ENCODE results near the gene RCOR3.
"Not testable (repeated sequence)": the region's sequence is repeated elsewhere in the genome, so short reads cannot be mapped to it uniquely, and the experiment has no call there.

The RCOR3 gene

GRCh38 chr1:211237579-211237978 lies 21.6 kb upstream of the RCOR3 start:
- H3K4me3 ChIP-seq: no peak overlapping the region
- no peaks in the 10 kb centered on the region for H3K9me3 ChIP-seq
- intact Hi-C loops (cut with DNase I; ENCODE audit: low total_unique reads): no loop called here
- no peaks in the 10 kb centered on the region for H3K27me3 ChIP-seq
- no peaks in the 10 kb centered on the region for H3K4me1 ChIP-seq
- no peak for DNase-seq
- H3K27ac ChIP-seq: no peak overlapping the region
- no peak for TF ChIP-seq CTCF (IDR thresholded peaks at IDR 0.05)
- no peaks in the 10 kb centered on the region for H3K36me3 ChIP-seq

GRCh38 chr1:211240567-211240966 lies 18.6 kb upstream of the RCOR3 start:
- H3K4me3 ChIP-seq; H3K27me3 ChIP-seq; H3K27ac ChIP-seq; DNase-seq; H3K36me3 ChIP-seq; H3K4me1 ChIP-seq; H3K9me3 ChIP-seq; intact Hi-C loops (cut with DNase I; ENCODE audit: low total_unique reads): not testable (repeated sequence)

- H3K4me1 ChIP-seq: no peaks in the 10 kb centered on the region
- intact Hi-C loops (cut with DNase I; ENCODE audit: low total_unique reads): no loop called here
- no peaks in the 10 kb centered on the region for H3K9me3 ChIP-seq
- DNase-seq: no peak
- no peaks in the 10 kb centered on the region for H3K36me3 ChIP-seq
- TF ChIP-seq CTCF (IDR thresholded peaks at IDR 0.05): no peak
- H3K27me3 ChIP-seq: no peaks in the 10 kb centered on the region
- H3K27ac ChIP-seq: no peak overlapping the region
- H3K4me3 ChIP-seq: no peak overlapping the region
Observed at GRCh38 chr1:211241071-211241470, 18.1 kb upstream of the RCOR3 start.

- H3K4me3 ChIP-seq; H3K27me3 ChIP-seq; DNase-seq; H3K27ac ChIP-seq; intact Hi-C loops (cut with DNase I; ENCODE audit: low total_unique reads); H3K9me3 ChIP-seq; H3K4me1 ChIP-seq; H3K36me3 ChIP-seq: not testable (repeated sequence)
Observed at GRCh38 chr1:211243639-211244038, 15.5 kb upstream of the RCOR3 start.

GRCh38 chr1:211246583-211246982 lies 12.6 kb upstream of the RCOR3 start:
- H3K9me3 ChIP-seq; H3K36me3 ChIP-seq; H3K4me1 ChIP-seq; H3K4me3 ChIP-seq; H3K27ac ChIP-seq; DNase-seq; intact Hi-C loops (cut with DNase I; ENCODE audit: low total_unique reads); H3K27me3 ChIP-seq: not testable (repeated sequence)

- H3K27me3 ChIP-seq: peaks cover 0 to 3% of the 10 kb centered on the region in 2 donors
- H3K36me3 ChIP-seq: no peaks in the 10 kb centered on the region
- H3K27ac ChIP-seq: no peak overlapping the region
- H3K4me1 ChIP-seq: no peaks in the 10 kb centered on the region
- H3K4me3 ChIP-seq: no peak overlapping the region
- H3K9me3 ChIP-seq: no peaks in the 10 kb centered on the region
- no peak for TF ChIP-seq CTCF (IDR thresholded peaks at IDR 0.05)
- DNase-seq: no peak
- intact Hi-C loops (cut with DNase I; ENCODE audit: low total_unique reads): no loop called here
Observed at GRCh38 chr1:211247921-211248320, 11.2 kb upstream of the RCOR3 start.

GRCh38 chr1:211249611-211250010 lies 9.6 kb upstream of the RCOR3 start:
- not testable (repeated sequence) for H3K4me3 ChIP-seq, DNase-seq, H3K27ac ChIP-seq, H3K4me1 ChIP-seq, H3K27me3 ChIP-seq, H3K9me3 ChIP-seq, H3K36me3 ChIP-seq
- intact Hi-C loops (cut with DNase I; ENCODE audit: low total_unique reads): loop anchor here (10.0 kb wide), 1 partner anchor 135 kb away; no protein-coding TSS in a partner anchor

- H3K36me3 ChIP-seq: no peaks in the 10 kb centered on the region
- no peaks in the 10 kb centered on the region for H3K9me3 ChIP-seq
- peaks cover 0 to 26% (median 18%) of the 10 kb centered on the region in 4 donors for H3K4me1 ChIP-seq
- intact Hi-C loops (cut with DNase I; ENCODE audit: low total_unique reads): loop anchor here (5.0 to 10.0 kb wide), 2 partner anchors 127 to 1481 kb away; no protein-coding TSS in a partner anchor
- H3K4me3 ChIP-seq: peak overlapping the region; percentile 94 to 99
- no peak for TF ChIP-seq CTCF (IDR thresholded peaks at IDR 0.05)
- peak overlapping the region; percentile 100 for H3K27ac ChIP-seq
- no peak for DNase-seq
- H3K27me3 ChIP-seq: no peaks in the 10 kb centered on the region
Observed at GRCh38 chr1:211257826-211258225, 1.3 kb upstream of the RCOR3 start.
